ENCODE data around the gene PGBD5.

The PGBD5 gene

DNA sequence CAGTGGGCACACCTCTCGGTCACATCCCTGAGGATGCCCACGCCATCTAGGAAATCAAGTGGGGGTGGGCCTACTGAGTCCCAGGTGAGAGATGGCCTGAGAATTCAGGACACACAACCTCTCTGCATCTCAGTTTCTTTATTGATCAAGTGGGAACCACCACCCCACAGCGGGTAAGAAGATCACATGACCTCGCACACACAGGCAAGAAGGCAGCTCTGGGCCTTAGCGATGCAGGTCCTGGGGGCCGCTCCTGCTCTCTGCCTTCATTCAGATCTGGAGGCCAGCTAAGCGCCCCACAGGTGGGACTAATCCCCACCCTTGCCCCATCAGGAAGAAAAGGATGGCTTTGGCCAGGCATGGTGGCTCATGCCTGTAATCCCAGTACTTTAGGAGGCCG lies 63.2 kb downstream of the PGBD5 start:
- H3K4me3 ChIP-seq (replicated peaks in 1 of 2; ENCODE audit: low read depth in 2 of 2, low read length in 2 of 2): no peak overlapping the region
- no peak for DNase-seq (ENCODE audit: low read depth in 2 of 2)
- TF ChIP-seq, protein P1, sequence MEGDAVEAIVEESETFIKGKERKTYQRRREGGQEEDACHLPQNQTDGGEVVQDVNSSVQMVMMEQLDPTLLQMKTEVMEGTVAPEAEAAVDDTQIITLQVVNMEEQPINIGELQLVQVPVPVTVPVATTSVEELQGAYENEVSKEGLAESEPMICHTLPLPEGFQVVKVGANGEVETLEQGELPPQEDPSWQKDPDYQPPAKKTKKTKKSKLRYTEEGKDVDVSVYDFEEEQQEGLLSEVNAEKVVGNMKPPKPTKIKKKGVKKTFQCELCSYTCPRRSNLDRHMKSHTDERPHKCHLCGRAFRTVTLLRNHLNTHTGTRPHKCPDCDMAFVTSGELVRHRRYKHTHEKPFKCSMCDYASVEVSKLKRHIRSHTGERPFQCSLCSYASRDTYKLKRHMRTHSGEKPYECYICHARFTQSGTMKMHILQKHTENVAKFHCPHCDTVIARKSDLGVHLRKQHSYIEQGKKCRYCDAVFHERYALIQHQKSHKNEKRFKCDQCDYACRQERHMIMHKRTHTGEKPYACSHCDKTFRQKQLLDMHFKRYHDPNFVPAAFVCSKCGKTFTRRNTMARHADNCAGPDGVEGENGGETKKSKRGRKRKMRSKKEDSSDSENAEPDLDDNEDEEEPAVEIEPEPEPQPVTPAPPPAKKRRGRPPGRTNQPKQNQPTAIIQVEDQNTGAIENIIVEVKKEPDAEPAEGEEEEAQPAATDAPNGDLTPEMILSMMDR (IDR thresholded peaks at IDR 0.05; ENCODE audit: low read depth, low read length): no peak

DNA sequence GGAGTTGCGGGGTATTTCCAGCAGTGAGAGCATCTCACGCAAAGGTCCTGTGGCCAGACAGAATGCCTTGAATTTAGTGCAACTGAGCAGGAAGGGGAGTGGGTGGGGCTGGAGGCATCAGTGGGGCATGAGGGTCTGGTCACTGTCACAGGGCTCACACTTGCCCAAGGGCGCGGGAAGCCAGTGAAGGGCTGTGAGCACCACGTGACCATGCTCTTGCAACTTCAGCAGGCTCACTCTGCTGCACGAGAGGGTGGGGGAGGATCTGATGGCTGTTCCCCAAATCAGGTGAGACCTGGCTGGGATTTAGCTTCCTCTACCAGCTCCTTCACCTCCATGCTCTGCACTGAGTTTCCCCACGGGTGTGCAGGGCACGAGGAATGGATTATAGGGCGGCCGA lies 64.2 kb downstream of the PGBD5 start:
- no peak overlapping the region for H3K4me3 ChIP-seq (replicated peaks in 1 of 2; ENCODE audit: low read depth in 2 of 2, low read length in 2 of 2)
- DNase-seq (ENCODE audit: low read depth in 2 of 2): no peak
- TF ChIP-seq, protein P1 (IDR thresholded peaks at IDR 0.05; ENCODE audit: low read depth, low read length): no peak

DNA sequence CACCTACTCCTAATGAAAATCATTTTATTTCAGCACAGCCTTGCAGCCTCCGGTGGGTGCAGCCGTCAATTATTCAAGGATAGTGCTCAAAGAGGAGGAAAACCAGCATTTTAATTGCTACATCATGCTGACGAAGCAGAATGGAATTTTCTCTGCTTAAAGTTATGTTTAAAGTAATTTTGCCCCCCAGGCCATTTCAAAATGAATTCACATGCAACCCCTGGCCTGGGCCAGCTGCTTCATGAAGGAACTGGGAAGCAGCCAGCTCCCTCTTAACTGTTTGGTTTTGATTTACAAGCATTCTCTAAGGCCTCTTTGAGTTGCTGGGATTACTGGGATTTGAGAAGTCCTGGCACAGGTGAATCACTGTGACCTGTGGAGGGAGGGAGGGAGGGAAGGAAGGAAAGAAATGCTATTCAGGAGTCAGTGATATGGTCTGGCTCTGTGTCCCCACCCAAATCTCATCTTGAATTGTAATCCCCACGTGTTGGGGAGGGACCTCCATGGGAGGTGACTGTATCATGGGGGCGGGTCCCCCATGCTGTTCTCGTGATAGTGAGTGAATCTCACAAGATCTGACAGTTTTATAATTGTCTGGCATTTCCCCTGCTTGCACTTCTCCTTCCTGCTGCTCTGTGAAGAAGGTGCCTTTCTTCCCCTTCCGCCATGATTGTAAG lies 66.0 kb downstream of the PGBD5 start:
- peak; percentile 19 to 32 for DNase-seq (ENCODE audit: low read depth in 2 of 2)

DNA sequence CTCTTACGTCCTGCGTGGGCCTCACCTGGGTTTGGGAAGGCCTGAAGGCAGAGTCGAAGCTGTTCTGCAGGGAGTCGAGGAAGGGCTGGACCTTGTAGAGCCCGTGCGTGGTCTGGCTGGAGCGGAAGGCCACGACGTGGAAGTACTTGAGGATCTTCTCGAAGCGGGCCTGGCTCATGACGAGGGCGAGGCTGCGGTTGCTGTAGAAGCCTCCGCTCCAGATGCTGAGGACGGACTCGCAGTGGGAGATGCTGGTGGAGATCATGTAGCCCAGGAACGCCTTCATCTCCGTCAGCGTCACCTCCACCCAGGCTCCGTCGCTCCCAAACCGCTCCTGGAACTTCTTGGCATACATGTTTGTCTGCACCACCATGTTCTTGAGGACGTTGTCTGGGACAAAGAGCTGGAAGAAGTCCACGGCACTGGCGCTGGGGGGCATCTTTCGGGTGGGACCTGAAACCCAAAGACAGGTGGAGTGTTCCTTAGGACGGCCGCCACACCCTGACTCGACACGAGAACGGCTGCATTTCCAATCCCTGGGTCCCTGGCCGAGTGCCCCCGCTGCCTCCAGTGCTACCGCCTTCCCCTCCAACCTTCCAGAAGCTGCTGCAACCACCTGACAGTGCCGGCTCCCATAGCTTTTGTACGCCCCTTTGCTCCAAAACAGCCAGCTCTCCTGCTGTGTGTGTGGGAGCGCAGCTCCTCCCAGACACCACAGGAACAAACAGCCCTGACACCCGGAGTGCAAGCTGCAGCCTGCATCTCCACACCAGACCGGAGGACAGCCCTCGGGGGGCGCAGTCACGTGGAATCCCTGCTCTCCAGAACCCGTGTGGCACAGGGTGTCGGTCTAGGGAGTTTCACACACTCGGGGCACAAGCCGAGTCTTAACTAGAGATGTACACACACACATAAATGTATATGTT lies 69.0 kb downstream of the PGBD5 start:
- DNase-seq (ENCODE audit: low read depth in 2 of 2): no peak
- TF ChIP-seq, protein P1 (IDR thresholded peaks at IDR 0.05; ENCODE audit: low read depth, low read length): no peak
- H3K4me3 ChIP-seq (replicated peaks in 1 of 2; ENCODE audit: low read depth in 2 of 2, low read length in 2 of 2): no peak overlapping the region

More for the DNA sequence above, 66.0 kb downstream of the PGBD5 start:
- H3K4me3 ChIP-seq (replicated peaks in 1 of 2; ENCODE audit: low read depth in 2 of 2, low read length in 2 of 2): no peak overlapping the region
- TF ChIP-seq, protein P1 (IDR thresholded peaks at IDR 0.05; ENCODE audit: low read depth, low read length): no peak

DNA sequence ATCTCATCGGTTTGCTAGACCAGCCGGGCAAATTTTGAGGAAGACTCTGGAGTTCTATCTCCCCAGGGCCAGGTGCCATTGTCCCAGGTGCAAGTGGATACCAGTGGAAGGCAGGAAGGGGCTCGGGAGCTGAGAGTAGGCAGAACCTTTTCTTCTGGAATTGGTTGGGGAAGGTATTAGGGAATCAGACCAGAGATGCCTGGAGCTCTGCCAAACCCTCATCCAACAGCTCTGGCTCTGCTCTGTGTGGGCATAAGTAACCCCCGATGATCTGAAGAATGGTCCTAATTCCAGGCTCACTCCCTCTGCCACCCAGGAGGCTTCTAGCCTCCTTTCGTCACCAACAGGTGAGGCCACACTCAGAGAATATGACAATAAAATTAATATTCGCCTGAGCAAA lies 69.9 kb downstream of the PGBD5 start:
- TF ChIP-seq, protein P1 (IDR thresholded peaks at IDR 0.05; ENCODE audit: low read depth, low read length): no peak
- no peak for DNase-seq (ENCODE audit: low read depth in 2 of 2)
- no peak overlapping the region for H3K4me3 ChIP-seq (replicated peaks in 1 of 2; ENCODE audit: low read depth in 2 of 2, low read length in 2 of 2)

DNA sequence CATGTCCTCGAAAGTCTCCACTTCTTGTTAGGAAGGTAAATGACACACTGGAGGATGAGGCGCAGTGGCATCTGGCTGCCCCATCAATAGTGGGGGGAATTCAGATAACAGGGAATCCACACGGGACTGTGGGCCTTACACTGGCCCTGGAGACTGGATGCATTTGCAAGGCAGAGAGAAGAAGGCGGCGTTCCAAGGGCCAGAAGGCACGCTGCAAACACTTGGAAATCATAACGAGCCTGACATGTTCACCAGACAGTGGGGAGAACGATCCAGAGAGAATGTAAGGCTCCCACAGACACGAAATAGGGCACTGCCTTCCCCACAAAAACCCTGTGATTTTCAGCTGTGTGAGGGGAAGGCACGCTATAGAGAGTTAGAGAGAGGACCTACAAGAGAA lies 70.5 kb downstream of the PGBD5 start:
- no peak for DNase-seq (ENCODE audit: low read depth in 2 of 2)
- no peak overlapping the region for H3K4me3 ChIP-seq (replicated peaks in 1 of 2; ENCODE audit: low read depth in 2 of 2, low read length in 2 of 2)
- TF ChIP-seq, protein P1 (IDR thresholded peaks at IDR 0.05; ENCODE audit: low read depth, low read length): no peak

Data from cardiac fibroblast (primary cell).